ENCODE results near the gene R3HCC1L.

- no peak for TF ChIP-seq POLR2AphosphoS5 (IDR thresholded peaks at IDR 0.05; ENCODE audit: low read depth, low read length)
- TF ChIP-seq POLR2A (IDR thresholded peaks at IDR 0.05; ENCODE audit: low read depth, low read length): no peak
These were observed 152.0 kb downstream of the R3HCC1L start for GRCh38 chr10:98286419-98286818.

Measured in GM12891 (cell line).